Measurements from ENCODE around the gene ZNF660.
"Not testable (repeated sequence)": the region's sequence is repeated elsewhere in the genome, so short reads cannot be mapped to it uniquely, and the experiment has no call there.

- TF ChIP-seq CTCF (IDR thresholded peaks at IDR 0.05; ENCODE audit: low read depth, low read length); POLR2A (IDR thresholded peaks at IDR 0.05; ENCODE audit: extremely low read depth, insufficient read length); MYC (IDR thresholded peaks at IDR 0.05; ENCODE audit: low read depth, low read length): not testable (repeated sequence)
Observed at GRCh38 chr3:44544811-44545210, 40.0 kb upstream of the ZNF660 start.

Measured in NB4 (cell line).